Common myeloid progenitor, CD34-positive (primary cell): ENCODE measurements around the gene SLC26A8.
A peak's percentile ranks its signal among the peaks of the same experiment; 100 is the strongest.

Experiments used
- CTCF ChIA-PET: fragments of 350-600 bp; sonication (Branson Sonifier 250); formaldehyde crosslinking; loops from one replicate; lab custom pipeline; 2021; ENCODE audit warnings: antibody characterized with exemption; lab: Charles Lee
- POLR2A ChIA-PET: fragments of 350-600 bp; sonication (Branson Sonifier 250); formaldehyde crosslinking; loops from one replicate; lab custom pipeline; 2021; ENCODE audit warnings: antibody characterized with exemption; lab: Charles Lee
- DNase-seq, 3 donors: peaks; one replicate each; pipeline versions ENCODE4 v3.0.0 to v3.0.0-alpha.2; 2013
- H3K27ac ChIP-seq, 2 experiments: 1 replicate in 1 of 2; 2 replicates in 1 of 2; pipeline ENCODE4 v1.7.0; 2013; ENCODE audit warnings: inconsistent platforms in 2 of 2, low read length in 2 of 2, mild to moderate bottlenecking in 2 of 2, low read depth in 1 of 2, moderate library complexity in 1 of 2; ENCODE audit not compliant: severe bottlenecking in 2 of 2, insufficient read depth in 1 of 2, poor library complexity in 1 of 2
- H3K27me3 ChIP-seq, 5 experiments: replicated peaks in 2 of 5; 1 replicate in 3 of 5; 2 replicates in 2 of 5; pipeline versions ENCODE4 v1.6.1 to v1.7.0; 2013; ENCODE audit warnings: low read length in 4 of 5, mild to moderate bottlenecking in 2 of 5, moderate library complexity in 2 of 5, inconsistent platforms in 1 of 5; ENCODE audit not compliant: insufficient read depth in 5 of 5, control insufficient read depth in 4 of 5
- H3K36me3 ChIP-seq, 4 experiments: 1 replicate in 2 of 4; 2 replicates in 2 of 4; pipeline versions ENCODE4 v1.6.1 to v1.7.0; 2013; ENCODE audit warnings: low read length in 3 of 4, control low read depth in 1 of 4, mild to moderate bottlenecking in 1 of 4; ENCODE audit not compliant: control insufficient read depth in 4 of 4, insufficient read depth in 4 of 4
- H3K4me1 ChIP-seq, 4 experiments: 1 replicate in 3 of 4; 2 replicates in 1 of 4; pipeline versions ENCODE4 v1.6.1 to v1.7.1; 2013; ENCODE audit warnings: low read length in 3 of 4, mild to moderate bottlenecking in 3 of 4, control low read depth in 1 of 4, inconsistent platforms in 1 of 4, moderate library complexity in 1 of 4; ENCODE audit not compliant: control insufficient read depth in 4 of 4, insufficient read depth in 4 of 4; ENCODE audit errors: control extremely low read depth in 1 of 4
- H3K4me3 ChIP-seq, 7 experiments: 1 replicate in 4 of 7; 2 replicates in 3 of 7; pipeline versions ENCODE4 v1.5.1 to v1.7.0; 2013; ENCODE audit warnings: mild to moderate bottlenecking in 7 of 7, low read length in 6 of 7, moderate library complexity in 6 of 7, inconsistent platforms in 2 of 7, low read depth in 2 of 7, control low read depth in 1 of 7; ENCODE audit not compliant: insufficient read depth in 4 of 7, control insufficient read depth in 1 of 7; ENCODE audit errors: extremely low read depth in 1 of 7
- H3K9me3 ChIP-seq, 5 experiments: 1 replicate in 4 of 5; 2 replicates in 1 of 5; pipeline versions ENCODE4 v1.6.1 to v1.7.1; 2013; ENCODE audit warnings: low read length in 4 of 5, mild to moderate bottlenecking in 2 of 5, inconsistent platforms in 1 of 5, low read depth in 1 of 5, moderate library complexity in 1 of 5; ENCODE audit not compliant: control insufficient read depth in 4 of 5, insufficient read depth in 2 of 5; ENCODE audit errors: control extremely low read depth in 1 of 5
- WGBS: methylation state at CpG from one replicate; pipeline ENCODE4 v1.1.5; 2013; ENCODE audit not compliant: insufficient coverage; 5-methylcytosine and 5-hydroxymethylcytosine counted together

SLC26A8 gene

DNA sequence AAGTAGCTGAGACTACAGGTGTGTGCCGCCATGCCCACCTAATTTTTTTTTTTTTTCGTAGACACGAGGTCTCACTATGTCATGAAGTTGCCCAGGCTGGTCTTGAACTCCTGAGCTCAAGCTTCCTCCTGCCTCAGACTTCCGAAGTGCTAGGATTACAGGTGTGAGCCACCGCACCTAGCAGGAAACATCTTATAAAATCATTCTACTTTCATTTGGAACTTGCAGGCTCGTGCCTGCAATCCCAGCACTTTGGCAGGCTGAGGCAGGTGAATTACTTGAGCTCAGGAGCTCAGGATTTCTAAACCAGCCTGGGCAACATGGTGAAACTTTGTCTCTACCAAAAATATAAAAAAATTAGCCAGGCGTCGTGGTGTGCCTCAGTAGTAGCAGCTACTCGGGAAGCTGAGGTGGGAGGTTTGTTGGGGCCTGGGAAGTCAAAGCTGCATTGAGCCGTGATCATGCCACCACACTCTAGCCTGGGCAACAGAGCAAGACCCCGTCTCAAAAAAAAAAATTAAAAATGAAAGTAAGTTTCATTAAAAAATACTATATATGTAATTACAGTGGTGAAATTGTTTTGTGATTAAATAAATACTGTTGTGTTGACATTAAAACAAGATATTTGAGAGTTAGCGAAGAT, 18.3 kb upstream of the SLC26A8 start:
- H3K4me1 ChIP-seq: peaks cover 15 to 42% (median 26%) of the 10 kb centered on the region in 4 experiments
- no peak for DNase-seq
- no peaks in the 10 kb centered on the region for H3K27me3 ChIP-seq
- peaks cover 0 to 8% (median 0%) of the 10 kb centered on the region in 4 experiments for H3K36me3 ChIP-seq
- H3K27ac ChIP-seq: no peak overlapping the region
- H3K4me3 ChIP-seq: no peak overlapping the region
- POLR2A ChIA-PET: interaction anchor here (0.7 to 6.1 kb wide), 2 partner anchors 15 to 426 kb away, joined by 4 to 27 read pairs; partner anchors contain the start of gene MAPK14
- CTCF ChIA-PET: interaction anchor here (0.7 to 2.0 kb wide), 3 partner anchors 9 to 52 kb away, joined by 3 to 10 read pairs (median 3); no protein-coding TSS in a partner anchor
- 93% methylated on average over 7 of the region's 12 CpGs for WGBS
- no peaks in the 10 kb centered on the region for H3K9me3 ChIP-seq

GRCh38 chr6:36040958-36041357, 16.5 kb upstream of the SLC26A8 start:
- CTCF ChIA-PET: no interaction called here
- DNase-seq: no peak
- no peak overlapping the region for H3K4me3 ChIP-seq
- peaks cover 0 to 5% (median under 1%) of the 10 kb centered on the region in 4 experiments for H3K36me3 ChIP-seq
- POLR2A ChIA-PET: no interaction called here
- H3K27me3 ChIP-seq: no peaks in the 10 kb centered on the region
- H3K27ac ChIP-seq: peak overlapping the region in 1 of 2 experiments; percentile 43
- peaks cover 21 to 52% (median 34%) of the 10 kb centered on the region in 4 experiments for H3K4me1 ChIP-seq
- no peaks in the 10 kb centered on the region for H3K9me3 ChIP-seq

DNA sequence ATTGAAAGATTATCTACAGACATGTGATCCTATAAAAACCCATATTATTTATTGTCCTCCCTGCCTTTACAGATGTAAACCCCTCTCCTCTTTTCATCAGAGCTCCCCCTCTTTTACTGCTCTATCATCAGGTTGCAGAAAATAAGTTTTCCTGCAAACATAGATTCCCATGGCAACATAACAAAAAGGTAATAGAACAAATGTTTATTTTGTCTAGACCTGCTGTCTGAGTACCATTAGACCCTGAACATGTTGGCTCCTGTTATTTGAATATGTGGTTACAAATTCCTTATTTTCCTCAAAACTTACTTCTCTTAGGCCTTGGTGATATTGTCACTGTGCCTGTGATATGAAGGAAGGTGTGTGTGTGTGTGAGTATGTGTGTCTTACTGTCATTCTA, 14.7 kb upstream of the SLC26A8 start:
- H3K9me3 ChIP-seq: no peaks in the 10 kb centered on the region
- peak overlapping the region in 1 of 7 experiments; percentile 13 for H3K4me3 ChIP-seq
- POLR2A ChIA-PET: interaction anchor here (0.6 to 1.9 kb wide), 3 partner anchors 10 to 28 kb away, joined by 3 to 9 read pairs (median 5); no protein-coding TSS in a partner anchor
- peaks cover 26 to 69% (median 45%) of the 10 kb centered on the region in 4 experiments for H3K4me1 ChIP-seq
- peaks cover 0 to 3% (median under 1%) of the 10 kb centered on the region in 4 experiments for H3K36me3 ChIP-seq
- no peaks in the 10 kb centered on the region for H3K27me3 ChIP-seq
- CTCF ChIA-PET: interaction anchor here (0.8 to 2.5 kb wide), 8 partner anchors 8 to 77 kb away, joined by 3 to 21 read pairs (median 4); partner anchors contain the start of gene MAPK14
- peak overlapping the region; percentile 67 to 84 for H3K27ac ChIP-seq
- peak in 2 of 3 donors; percentile 55 to 75 for DNase-seq

DNA sequence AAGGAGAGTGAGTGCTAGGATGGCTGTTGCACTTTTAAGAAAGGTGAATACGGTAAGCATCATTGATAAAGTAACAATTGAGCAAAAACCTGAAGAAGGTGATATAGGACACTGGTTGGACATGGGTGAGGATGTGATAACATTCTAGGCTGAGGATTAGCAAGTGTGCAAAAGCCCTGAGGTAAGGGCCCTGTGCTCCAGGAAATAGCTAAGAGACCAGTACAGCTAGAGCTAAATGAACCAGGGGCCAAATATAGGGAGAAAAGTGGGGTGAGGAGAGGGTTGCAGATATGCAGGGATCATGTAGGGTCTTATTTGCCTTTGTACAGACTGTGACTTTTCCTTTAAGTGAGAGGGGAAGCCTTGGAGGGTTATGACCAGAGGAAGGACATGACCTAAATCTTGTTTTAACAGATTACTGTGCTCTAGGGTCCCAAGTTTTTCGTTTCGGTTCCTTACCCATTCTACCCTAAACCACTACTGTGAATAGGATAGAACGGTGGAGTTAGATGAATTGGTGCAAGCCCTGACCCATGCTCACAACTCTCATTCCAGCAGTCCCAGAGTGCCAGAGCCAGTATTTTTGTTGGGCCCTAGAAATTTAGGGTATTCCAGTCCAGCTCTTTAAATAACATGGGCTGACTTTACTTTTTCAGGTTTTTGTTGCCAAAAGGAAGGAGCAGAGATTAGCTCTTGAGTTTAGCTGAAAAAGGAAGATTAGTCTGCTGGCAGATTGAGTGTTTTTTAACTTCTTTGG, 13.9 kb upstream of the SLC26A8 start:
- ChIA-PET CTCF (interaction anchor here (0.9 to 2.5 kb wide), 10 partner anchors 9 to 57 kb away, joined by 3 to 21 read pairs (median 4); partner anchors contain the start of gene MAPK14), POLR2A (interaction anchor here (0.6 to 1.9 kb wide), 4 partner anchors 9 to 28 kb away, joined by 3 to 9 read pairs (median 4); partner anchors contain the start of gene MAPK14)
- Histone ChIP-seq H3K36me3 (peaks cover 0 to 3% (median under 1%) of the 10 kb centered on the region in 4 experiments), H3K4me1 (peaks cover 34 to 77% (median 50%) of the 10 kb centered on the region in 4 experiments), H3K4me3 (peak overlapping the region in 5 of 7 experiments; percentile 13 to 52 (median 19)), H3K27me3 (no peaks in the 10 kb centered on the region), H3K27ac (peak overlapping the region; percentile 67 to 84), H3K9me3 (no peaks in the 10 kb centered on the region)
- peak in 2 of 3 donors; percentile 67 to 72 for DNase-seq
- 70% methylated on average over 1 of the region's 4 CpGs for WGBS

DNA sequence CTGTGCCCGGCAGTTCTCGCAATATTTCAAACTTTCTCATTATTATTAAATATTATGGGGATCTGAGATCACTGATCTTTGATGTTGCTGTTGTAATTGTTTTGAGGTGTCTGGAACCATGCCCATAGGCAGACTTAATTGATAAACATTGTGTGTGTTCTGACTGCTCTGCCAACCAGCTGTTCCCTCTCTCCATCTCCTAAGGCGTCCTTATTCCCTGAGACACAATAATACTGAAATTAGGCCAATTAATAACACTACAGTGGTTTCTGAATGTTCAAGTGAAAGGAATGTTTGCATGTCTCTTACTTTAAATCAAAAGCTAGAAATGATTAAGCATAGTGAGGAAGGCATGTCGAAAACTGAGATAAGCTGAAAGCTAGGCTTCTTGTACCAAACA, 10.8 kb upstream of the SLC26A8 start:
- CTCF ChIA-PET: interaction anchor here (1.1 kb wide), 3 partner anchors 9 to 96 kb away, joined by 3 read pairs; no protein-coding TSS in a partner anchor
- DNase-seq: no peak
- WGBS: no CpG with 5 or more reads among the region's 4 CpGs
- H3K9me3 ChIP-seq: no peaks in the 10 kb centered on the region
- H3K4me1 ChIP-seq: peaks cover 36 to 89% (median 70%) of the 10 kb centered on the region in 4 experiments
- no peak overlapping the region for H3K4me3 ChIP-seq
- H3K27ac ChIP-seq: peak overlapping the region in 1 of 2 experiments; percentile 15
- peaks cover 0 to 2% (median 0%) of the 10 kb centered on the region in 4 experiments for H3K36me3 ChIP-seq
- no peaks in the 10 kb centered on the region for H3K27me3 ChIP-seq
- POLR2A ChIA-PET: no interaction called here

GRCh38 chr6:36034441-36034840, 10.0 kb upstream of the SLC26A8 start:
- POLR2A ChIA-PET: no interaction called here
- Histone ChIP-seq H3K9me3 (no peaks in the 10 kb centered on the region), H3K27ac (peak overlapping the region in 1 of 2 experiments; percentile 43), H3K27me3 (no peaks in the 10 kb centered on the region), H3K4me1 (peaks cover 43 to 90% (median 71%) of the 10 kb centered on the region in 4 experiments), H3K4me3 (peak overlapping the region in 1 of 7 experiments; percentile 26), H3K36me3 (peaks cover 0 to 2% (median 0%) of the 10 kb centered on the region in 4 experiments)
- CTCF ChIA-PET: interaction anchor here (1.3 to 2.0 kb wide), 4 partner anchors 10 to 62 kb away, joined by 4 to 8 read pairs (median 6); no protein-coding TSS in a partner anchor
- no CpG with 5 or more reads among the region's 3 CpGs for WGBS
- DNase-seq: no peak
